ENCODE results near the gene C10orf53.

DNA sequence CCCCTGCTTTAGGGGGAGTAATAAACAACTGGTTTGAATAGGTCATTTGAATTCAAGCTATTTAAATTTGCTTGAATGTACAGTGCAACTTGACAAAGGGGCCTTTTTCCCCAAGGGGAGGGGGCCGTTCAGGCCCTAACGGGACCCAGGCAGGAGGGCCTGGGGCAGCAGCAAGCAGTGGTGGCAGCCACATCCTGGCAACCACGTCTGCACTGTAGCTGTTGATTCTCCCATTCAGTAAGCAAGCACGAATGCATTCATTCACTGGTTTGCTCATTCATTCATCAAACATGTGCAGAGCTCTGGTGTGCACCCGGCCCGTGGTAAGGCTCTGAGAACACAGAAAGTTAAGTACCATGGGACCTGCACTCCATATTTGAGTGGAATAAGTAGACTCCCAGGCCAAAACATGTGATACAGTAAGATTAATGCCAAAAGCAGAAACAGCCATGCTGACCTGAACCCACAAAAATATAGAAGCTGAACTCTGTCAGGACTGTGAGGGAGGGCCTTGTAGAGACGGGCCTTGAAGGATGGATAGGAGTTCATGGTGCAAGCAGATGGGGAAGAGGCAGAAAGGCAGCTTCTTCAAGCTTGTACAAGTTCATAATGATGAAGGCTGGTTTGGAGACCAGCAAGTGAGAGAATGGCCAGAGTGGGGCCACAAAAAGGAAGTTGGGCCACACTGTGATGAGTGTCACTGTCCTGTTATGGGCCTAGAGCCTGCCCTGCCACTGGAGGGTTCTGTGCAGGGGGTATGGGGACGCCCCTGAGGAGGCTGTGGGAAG, 29.3 kb upstream of the C10orf53 start:
- TF ChIP-seq MAX (IDR thresholded peaks at IDR 0.05) (no peak), POLR2A (IDR thresholded peaks at IDR 0.05; ENCODE audit: low read length) (no peak), ZSCAN20 (CRISPR knock-in tag; IDR thresholded peaks at IDR 0.05) (no peak), REST (IDR thresholded peaks at IDR 0.05) (no peak)
- TF ChIP-seq, protein P1, sequence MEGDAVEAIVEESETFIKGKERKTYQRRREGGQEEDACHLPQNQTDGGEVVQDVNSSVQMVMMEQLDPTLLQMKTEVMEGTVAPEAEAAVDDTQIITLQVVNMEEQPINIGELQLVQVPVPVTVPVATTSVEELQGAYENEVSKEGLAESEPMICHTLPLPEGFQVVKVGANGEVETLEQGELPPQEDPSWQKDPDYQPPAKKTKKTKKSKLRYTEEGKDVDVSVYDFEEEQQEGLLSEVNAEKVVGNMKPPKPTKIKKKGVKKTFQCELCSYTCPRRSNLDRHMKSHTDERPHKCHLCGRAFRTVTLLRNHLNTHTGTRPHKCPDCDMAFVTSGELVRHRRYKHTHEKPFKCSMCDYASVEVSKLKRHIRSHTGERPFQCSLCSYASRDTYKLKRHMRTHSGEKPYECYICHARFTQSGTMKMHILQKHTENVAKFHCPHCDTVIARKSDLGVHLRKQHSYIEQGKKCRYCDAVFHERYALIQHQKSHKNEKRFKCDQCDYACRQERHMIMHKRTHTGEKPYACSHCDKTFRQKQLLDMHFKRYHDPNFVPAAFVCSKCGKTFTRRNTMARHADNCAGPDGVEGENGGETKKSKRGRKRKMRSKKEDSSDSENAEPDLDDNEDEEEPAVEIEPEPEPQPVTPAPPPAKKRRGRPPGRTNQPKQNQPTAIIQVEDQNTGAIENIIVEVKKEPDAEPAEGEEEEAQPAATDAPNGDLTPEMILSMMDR (IDR thresholded peaks at IDR 0.05): no peak

Measured in A549 (cell line).